Right lobe of liver (tissue), 4 donors: ENCODE measurements around the gene STMP1.

Experiments
- POLR2A ChIP-seq: fragments of 450-650 bp; IDR thresholded peaks from one replicate; pipeline ENCODE4 v1.6.1; 2017; ENCODE audit warnings: antibody characterized with exemption, mild to moderate bottlenecking
- TF ChIP-seq, protein P1 (sequence below), 4 donors: fragments of 200-600 bp in 3 of 4; fragments of 450-650 bp in 1 of 4; IDR thresholded peaks; one replicate each; pipeline versions ENCODE4 v1.5.1 to v1.8.0; 2016 to 2022; ENCODE audit warnings: antibody characterized with exemption in 4 of 4, mild to moderate bottlenecking in 2 of 4
- donor health status: DM: no; HTN: no; CAD: no.
- donor health status: DM: no; HTN: no; CAD: no.
- donor health status: DM: no; HTN: yes; CAD: no.

DNA sequence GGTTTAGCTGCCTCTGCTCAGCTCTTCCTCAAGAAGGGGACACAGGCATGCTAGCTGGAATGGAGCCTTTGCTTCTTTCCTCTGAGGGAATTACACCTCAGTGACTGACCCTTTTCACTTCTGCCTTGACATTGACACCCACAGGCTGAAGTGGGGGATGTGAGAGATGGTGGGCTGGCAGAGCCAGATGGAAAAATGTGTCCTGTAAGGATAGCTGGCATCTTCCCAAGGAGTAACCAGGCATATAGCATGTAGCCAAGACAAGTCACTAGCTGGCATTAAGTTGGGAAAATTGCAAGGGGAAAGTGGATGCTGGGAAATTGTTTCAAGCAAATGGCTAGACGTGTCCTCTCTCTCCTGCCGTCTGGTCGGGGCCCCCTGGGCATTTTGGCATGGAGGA is 19.9 kb downstream of the STMP1 start:
- TF ChIP-seq, protein P1, sequence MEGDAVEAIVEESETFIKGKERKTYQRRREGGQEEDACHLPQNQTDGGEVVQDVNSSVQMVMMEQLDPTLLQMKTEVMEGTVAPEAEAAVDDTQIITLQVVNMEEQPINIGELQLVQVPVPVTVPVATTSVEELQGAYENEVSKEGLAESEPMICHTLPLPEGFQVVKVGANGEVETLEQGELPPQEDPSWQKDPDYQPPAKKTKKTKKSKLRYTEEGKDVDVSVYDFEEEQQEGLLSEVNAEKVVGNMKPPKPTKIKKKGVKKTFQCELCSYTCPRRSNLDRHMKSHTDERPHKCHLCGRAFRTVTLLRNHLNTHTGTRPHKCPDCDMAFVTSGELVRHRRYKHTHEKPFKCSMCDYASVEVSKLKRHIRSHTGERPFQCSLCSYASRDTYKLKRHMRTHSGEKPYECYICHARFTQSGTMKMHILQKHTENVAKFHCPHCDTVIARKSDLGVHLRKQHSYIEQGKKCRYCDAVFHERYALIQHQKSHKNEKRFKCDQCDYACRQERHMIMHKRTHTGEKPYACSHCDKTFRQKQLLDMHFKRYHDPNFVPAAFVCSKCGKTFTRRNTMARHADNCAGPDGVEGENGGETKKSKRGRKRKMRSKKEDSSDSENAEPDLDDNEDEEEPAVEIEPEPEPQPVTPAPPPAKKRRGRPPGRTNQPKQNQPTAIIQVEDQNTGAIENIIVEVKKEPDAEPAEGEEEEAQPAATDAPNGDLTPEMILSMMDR (IDR thresholded peaks at IDR 0.05) = no peak
- TF ChIP-seq POLR2A = no peak
